Measurements from ENCODE around the gene SLC25A47. TPM values are rescaled to one million over a fixed set of nuclear protein-coding genes. Genes with fewer than 3 reads are reported as not detected.
A peak's percentile ranks its signal among the peaks of the same experiment; 100 is the strongest.

Gene SLC25A47
- total RNA-seq, 1 donor from 2014 or later = not detected

DNA sequence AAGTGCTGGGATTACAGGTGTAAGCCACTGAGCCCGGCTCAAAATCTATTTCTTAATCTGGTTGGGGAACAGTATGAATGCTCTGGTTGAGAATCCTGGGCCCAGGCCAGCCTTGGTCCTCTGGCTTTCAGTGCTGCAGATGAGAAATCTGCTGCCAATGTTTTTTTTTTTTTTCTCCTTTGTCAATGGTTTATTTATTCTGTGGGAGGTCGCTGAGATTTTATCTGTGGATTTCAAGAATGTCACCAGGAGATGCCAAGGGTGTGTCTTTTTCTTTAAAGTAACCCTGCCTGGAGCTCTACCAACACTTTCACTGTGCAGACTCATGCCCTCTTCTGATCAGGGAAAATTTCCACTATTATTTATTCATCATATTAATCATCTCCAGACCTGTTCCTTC, 20.5 kb upstream of the SLC25A47 start:
- no peak for TF ChIP-seq CTCF (conservative IDR thresholded peaks at IDR 0.05; ENCODE audit: low read depth, low read length)
- no peak overlapping the region for H3K4me3 ChIP-seq (ENCODE audit: low read depth, low read length)
- DNase-seq (ENCODE audit: low read depth) = no peak

DNA sequence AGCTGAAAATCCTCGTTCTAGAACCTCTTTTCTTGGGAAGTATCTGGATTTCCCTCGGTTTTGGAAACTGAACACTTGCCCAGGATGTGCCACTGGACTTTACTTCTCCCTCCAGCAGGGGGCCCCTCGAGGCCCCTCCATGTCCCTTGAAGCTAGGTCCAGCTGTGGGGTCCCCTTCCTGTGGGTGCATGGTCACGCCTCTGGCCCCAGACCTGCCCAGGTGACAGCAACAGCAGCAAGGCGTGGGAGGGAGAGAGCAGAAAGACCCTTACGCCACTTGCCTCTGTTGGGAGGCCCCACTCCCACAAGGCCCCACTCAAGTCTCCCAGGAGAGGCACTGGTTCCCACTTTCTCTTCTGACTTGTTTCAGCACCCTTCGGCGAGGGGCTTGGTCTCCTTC, 20.0 kb upstream of the SLC25A47 start:
- no peak overlapping the region for H3K4me3 ChIP-seq (ENCODE audit: low read depth, low read length)
- DNase-seq (ENCODE audit: low read depth) = no peak
- TF ChIP-seq CTCF (conservative IDR thresholded peaks at IDR 0.05; ENCODE audit: low read depth, low read length) = peak; percentile 83

- no peak for TF ChIP-seq CTCF (conservative IDR thresholded peaks at IDR 0.05; ENCODE audit: low read depth, low read length)
- no peak overlapping the region for H3K4me3 ChIP-seq (ENCODE audit: low read depth, low read length)
- no peak for DNase-seq (ENCODE audit: low read depth)
Observed at GRCh38 chr14:100303925-100304324, 19.2 kb upstream of the SLC25A47 start.

DNA sequence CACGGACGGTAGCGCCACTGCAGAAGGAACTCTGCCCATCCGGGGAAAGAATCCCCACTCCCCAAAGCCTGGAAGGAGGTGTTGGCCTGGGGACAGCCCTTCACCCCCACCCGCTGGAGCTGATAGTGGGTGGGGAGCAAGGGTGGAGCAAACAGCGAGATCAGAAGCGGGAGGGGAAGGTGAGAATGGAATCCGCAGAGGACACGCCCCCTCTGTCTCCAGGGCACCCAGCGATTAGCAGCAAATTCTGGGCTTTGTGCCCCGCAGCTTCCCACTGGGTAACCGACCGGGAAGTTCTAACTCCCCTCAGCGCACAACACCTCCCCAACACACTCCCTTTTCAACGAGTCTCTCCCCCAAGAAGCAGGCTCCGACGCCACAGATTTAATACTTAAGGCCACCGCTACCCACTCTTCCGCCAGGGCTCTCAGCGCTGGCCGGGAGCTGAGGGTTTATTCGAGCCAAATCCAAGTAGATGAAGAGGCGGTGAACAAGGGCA, 18.3 kb upstream of the SLC25A47 start:
- no peak for TF ChIP-seq CTCF (conservative IDR thresholded peaks at IDR 0.05; ENCODE audit: low read depth, low read length)
- no peak for DNase-seq (ENCODE audit: low read depth)
- H3K4me3 ChIP-seq (ENCODE audit: low read depth, low read length) = peak overlapping the region; percentile 89

DNA sequence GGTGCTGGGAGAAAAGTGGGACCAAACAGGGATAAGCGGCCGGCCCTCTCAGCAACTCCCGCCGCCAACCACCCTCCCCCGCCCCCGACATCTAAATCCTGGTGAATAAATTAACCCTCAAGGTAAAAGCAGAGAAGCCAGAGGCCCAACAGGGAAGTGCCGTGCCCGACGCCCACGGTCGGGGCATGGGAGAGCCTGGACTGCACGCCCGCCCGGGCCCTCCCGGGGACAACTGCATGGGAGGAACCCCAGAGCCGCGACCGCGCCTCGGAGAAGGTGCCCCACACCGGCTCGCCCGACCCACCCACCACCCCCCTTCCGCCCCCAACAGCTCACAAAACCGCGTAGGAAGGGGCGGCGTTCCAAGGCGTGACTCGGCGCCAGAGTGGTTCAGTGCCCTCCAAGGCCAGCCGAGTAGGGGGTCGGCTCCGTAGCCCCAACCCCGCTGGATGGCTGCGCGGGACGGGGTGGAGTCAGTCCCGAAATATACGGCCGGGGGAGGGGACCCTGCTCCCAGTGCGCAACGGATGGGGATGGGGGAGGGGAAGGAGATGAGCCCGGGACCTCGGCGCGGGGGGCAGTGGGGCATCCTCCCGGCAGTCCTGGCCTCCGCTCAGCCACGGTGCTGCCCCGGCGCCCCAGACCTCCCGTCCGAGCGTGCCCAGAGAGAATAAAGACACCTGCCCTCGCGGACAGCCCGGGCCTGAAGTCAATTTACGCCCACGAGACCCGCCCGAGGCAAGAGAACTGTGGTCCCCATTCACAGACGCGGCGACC, 17.6 kb upstream of the SLC25A47 start:
- TF ChIP-seq CTCF (conservative IDR thresholded peaks at IDR 0.05; ENCODE audit: low read depth, low read length) = no peak
- H3K4me3 ChIP-seq (ENCODE audit: low read depth, low read length) = peak overlapping the region; percentile 89
- DNase-seq (ENCODE audit: low read depth) = no peak

DNA sequence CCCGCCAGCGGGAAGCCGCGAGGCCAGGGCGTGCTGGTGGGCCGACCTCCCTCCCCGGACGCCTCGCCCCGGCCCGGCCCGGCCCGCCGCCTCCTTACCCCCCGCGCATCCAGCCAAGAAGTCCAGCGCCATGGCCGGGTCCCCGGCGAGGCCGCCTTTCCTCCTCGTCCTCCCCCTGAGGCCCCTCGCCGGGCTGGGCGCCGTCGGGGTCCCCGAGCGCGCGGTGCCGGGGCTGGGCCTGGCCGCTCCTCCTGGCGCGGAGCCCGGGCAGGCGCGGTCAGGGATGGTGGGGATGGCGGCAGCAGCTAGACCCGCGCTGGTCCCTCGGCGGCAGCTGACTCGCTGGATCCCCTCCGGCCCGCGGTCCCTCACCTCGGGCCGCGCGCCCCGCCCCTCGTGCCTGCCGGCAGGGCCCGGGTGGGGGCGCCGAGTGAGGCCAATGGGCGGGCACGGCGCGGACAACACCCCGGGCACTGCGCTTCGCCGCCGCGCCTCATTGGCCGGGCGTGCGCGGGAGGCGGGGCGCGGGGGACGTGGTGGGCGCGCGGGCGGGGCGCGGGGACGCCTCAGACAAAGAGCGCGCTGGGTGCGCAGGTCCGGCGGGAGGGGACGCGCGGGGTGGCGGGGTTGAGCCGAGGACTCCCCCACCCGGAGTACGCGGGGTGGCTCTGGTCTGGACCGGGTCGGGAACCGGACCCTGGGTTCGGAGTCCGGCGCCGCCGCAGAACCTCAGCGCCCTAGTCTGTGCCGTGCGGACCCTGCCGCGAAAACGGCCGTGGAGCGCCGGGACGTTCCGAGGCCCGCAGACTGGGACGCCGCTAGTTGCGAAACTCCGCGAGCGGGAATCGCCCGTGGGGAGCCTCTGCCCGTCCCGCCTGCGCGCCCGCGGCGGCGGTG, 16.8 kb upstream of the SLC25A47 start, which contains the start of gene SLC25A29:
TSS of gene SLC25A29 (minus strand) at position 344 of the 897 bp plus-strand sequence. CDS start at position 132, 212 bp downstream.
- H3K4me3 ChIP-seq (ENCODE audit: low read depth, low read length) = peak within 1 kb of the TSS; percentile 89
- TF ChIP-seq CTCF (conservative IDR thresholded peaks at IDR 0.05; ENCODE audit: low read depth, low read length) = no peak
- DNase-seq (ENCODE audit: low read depth) = no peak

All from epithelial cell of proximal tubule (primary cell).